Activated CD8-positive, alpha-beta memory T cell treated with anti-CD3 and anti-CD28 coated beads for 4 hours (primary cell): ENCODE data around the gene TRERF1.

Source experiments
- DNase-seq, 2 donors: peaks; one replicate each; pipeline ENCODE4 v3.0.0-alpha.2; 2020; ENCODE audit warnings: low read depth in 2 of 2

The TRERF1 gene

DNA sequence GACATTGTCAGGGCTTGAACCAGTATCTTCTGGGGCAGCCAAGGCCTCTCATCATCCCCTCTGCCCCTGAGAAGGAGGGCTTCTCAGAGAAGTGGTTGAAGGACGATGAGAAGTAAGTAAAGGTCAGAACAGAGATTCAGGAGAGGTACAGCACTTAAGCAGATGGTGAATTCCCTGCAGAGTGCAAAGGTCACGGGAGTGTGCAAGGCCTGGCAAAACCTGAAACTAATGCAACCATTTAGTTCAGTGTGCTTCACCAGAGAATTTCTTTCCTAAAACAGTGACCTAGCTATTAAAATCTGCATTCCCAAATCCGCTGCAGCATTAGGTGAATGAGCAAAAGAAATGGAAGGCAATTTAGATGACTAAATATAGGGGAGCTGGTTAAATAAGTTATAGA is 58.4 kb downstream of the TRERF1 start:
- no peak for DNase-seq

GRCh38 chr6:42392833-42393232 is 58.9 kb downstream of the TRERF1 start:
- DNase-seq: no peak

DNA sequence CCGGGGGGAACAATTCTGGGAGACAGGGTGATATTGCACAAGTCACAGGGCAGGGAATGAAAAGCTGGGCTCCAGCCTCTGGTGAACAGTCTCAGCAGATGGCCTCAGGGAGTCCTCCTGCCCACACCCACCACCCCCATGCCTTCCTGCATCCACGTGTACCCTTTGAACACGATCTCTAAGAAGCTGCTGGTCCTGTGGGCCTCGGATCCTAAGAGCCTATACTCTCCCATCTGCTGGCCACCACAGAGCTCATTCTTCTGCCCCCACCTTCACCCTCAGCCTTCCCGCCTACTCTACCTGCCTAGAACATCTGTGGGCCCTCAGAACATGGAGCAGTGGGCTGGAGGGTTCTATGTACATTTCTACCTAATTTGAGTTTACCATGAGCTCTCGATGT is 60.3 kb downstream of the TRERF1 start:
- DNase-seq: no peak

GRCh38 chr6:42390228-42390934 is 61.3 kb downstream of the TRERF1 start:
- peak; percentile 31 to 34 for DNase-seq

DNA sequence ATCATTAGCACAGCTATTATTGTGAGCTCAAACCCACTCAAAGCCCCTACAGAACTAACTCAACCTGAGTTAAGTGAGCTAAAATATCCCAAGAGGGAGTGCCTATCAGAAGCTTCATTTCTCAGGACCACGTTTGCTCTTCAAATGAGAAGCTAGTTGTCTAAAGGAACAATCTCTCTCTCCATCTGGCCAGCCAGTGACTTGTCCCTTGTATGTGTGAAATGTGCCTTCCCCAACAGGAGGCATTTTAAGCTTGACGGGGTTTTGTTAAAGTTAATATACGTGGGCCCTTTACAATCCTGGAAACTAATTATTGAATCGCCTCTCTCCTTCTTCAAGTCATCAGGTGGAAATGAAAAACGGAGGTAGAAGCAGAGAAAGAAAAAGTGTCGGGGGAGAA is 62.0 kb downstream of the TRERF1 start:
- DNase-seq: no peak

- DNase-seq: no peak
Measured at GRCh38 chr6:42388046-42388445, 63.7 kb downstream of the TRERF1 start.

GRCh38 chr6:42387336-42387735 is 64.4 kb downstream of the TRERF1 start:
- DNase-seq: peak in 1 of 2 donors; percentile 25

DNA sequence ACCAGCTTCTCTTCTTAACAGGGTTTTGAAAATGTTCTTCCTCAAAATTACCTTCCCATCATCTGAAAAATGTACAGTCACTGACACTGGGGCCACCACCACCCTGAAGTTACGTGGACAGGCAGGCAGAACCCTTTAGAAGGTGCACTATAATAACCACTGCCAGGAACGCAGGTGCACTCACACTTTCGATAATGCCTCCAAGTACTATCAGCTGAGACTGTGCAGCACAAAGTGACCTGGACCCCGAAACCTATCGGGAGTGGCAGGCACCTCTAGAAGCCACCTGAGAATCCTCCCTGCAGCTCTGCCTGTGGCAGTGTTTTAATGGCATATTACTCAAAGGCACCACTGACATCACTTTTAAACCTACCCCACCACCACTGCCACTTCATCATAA is 66.4 kb downstream of the TRERF1 start:
- DNase-seq: no peak

- DNase-seq: no peak
Measured at GRCh38 chr6:42383421-42384205, 68.1 kb downstream of the TRERF1 start.

DNA sequence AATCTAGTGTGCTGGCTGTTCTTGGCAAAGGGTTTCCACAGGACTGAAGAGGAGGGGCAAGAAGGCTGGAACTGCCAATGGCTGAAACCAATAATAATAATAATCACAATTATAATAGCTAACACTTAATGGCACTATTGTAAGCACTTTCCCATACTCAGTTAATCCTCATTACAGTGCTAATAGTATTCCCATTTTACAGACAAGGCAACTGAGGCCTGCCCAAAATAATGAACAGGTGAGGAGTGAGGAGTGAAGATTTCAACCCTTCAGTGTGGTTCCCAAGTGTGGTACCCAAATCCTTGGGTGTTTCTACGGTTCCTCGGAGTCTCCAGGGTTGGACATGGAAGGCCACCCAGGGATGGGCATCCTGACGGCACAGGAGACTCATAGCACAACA is 69.9 kb downstream of the TRERF1 start:
- no peak for DNase-seq

- no peak for DNase-seq
Measured at GRCh38 chr6:42380228-42380979, 71.3 kb downstream of the TRERF1 start.

DNA sequence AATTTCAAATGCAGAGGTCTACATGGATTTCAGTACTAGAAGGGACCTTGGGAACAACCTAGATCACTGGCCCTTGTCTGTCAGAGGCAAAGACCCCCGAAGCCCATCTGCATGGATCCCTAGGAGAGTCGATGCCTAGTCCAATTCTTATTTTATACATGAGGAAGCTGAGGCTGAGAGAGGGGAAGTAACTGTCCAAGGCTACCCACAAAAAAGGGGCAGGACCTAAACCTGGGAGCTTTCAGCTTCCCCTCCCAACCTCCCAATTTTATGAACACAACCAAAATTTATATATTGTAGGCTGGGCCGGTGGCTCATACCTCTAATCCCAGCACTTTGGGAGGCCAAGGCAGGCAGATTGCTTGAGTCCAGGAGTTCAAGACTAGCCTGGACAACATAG is 73.2 kb downstream of the TRERF1 start:
- no peak for DNase-seq

GRCh38 chr6:42378125-42378524 is 73.6 kb downstream of the TRERF1 start:
- no peak for DNase-seq

DNA sequence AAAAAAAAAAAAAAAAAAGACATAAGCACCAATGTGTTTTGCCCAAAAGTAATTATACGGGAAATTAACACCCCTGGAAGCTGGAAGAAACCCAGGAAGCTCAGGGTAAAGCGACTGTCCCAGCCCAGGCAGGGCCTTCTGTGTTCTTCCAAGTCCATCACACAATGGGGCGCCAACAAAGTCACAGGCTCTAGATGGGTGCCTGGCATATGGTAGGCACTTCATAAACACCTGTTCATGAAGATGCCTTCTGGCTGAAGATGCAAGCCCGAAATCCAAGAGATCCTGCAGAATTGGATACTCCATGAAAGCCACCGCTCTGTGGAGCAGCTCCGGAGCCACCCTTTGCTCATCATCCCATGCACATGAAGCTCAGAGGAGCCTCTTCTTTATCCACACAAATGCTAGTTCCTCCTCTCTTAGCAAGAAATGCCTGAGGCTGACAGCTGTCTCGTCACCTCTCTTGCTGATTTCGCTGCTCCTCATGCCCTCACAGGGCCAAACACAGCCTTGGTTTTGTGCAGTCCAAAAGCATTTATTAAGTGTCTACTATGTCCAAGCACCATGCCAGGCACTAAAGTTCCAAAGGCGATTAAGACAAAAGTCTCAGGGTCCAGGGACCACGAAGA is 76.6 kb downstream of the TRERF1 start:
- DNase-seq: no peak

DNA sequence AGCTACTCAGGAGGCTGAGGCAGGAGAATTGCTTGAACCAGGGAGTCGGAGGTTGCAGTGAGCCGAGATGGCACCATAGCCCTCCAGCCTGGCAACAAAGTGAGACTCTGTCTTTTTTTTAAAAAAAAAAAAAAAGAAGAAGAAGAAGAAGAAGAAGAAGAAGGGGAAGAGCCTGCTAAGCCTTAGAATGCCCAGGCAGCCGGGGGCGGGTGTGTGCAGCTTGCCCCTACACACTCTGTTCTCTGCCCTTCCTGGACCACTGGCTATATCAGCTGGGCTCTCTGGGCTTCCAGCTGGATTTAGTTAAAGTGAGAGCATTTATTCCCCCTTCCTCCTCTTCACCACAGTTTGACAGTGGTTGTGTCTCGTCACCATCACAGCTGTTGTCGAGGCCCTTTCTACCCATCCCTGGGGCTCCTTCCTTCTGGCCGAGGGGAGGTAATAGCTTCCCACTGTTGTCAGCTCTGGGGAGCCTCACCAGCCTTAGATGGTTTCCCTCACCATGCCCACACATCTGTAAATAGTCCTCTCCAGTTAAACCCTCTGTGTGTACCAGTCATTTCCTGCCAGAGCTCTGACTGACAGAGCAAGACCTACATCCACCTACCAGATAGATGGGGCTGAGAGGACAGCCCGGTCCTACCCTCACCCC is 77.6 kb downstream of the TRERF1 start:
- no peak for DNase-seq

GRCh38 chr6:42372699-42373098 is 79.0 kb downstream of the TRERF1 start:
- DNase-seq: no peak

- no peak for DNase-seq
Measured at GRCh38 chr6:42370323-42370985, 81.3 kb downstream of the TRERF1 start.

GRCh38 chr6:42369568-42369967 is 82.2 kb downstream of the TRERF1 start:
- DNase-seq: no peak

DNA sequence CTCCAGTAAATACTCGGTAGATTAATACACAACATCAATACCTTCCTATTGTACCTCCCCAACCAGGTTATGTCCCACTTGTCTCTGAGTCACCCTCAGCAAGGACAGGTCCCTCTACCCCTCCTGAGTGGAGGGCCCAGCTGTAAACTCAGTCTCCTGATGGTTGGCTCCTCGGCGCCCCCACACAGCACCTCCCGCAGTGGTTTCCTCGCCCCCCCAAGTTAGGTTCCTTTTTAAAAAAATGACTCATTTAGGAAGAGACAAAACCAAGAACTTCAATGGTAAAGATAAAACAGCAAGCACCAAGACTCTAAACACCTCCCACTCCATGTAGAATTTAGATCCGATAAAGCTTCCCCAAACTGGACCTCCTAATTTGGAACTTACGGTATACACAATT is 83.5 kb downstream of the TRERF1 start:
- DNase-seq: peak; percentile 48 to 74

DNA sequence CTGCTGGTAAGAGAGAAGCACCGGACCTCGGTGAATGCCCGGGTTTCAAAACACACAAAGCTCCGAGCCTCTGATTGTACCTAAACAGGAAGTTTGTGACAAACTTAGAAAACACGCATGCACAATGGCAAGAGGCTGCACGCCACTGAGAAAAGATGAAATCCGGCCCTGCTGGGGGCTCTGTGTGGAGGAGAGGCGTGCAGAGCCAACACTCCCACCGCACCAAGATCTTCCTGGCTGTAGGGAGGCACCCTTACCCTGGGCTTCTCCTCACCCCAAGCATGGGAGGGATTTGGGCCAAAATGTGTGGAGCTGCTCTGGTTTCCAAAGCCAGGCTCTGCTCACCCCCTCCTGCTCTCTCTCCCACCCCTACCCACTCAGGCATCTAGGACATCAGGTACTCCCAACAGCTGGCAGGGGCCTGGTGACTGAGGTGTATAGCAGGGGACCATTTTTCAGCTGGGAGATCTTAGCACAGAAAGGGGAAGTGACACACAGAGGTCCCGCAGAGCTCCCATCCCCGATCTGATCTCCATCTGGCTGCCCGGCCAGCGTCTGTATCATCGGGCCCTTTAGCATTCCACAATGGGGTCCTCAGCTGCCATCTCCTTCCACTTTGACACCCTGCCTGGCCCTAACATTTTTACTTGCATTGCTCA is 84.2 kb downstream of the TRERF1 start:
- no peak for DNase-seq

DNA sequence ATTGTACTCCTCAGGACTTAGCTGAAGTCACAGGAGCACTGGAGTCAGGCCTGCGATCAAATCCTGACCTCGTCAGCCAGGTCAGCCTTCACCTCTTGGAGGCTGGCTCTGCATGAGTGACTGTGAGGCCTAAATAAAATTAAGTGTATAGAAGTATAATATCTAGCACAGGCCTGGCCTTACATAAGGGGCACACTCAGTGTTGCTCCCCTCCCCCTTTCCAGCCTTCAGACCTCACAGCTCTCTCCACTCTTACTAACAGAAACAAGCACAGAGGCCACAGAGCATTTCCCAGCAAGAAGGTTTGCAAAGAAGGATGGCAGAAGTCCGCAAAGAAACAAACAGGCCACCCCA is 84.8 kb downstream of the TRERF1 start:
- no peak for DNase-seq
